ENCODE data around the gene TARS1. TPM values are rescaled to one million over a fixed set of nuclear protein-coding genes. Genes with fewer than 3 reads are reported as not detected.

Gene TARS1
- total and polyA plus RNA-seq, 4 donors: 71.5 to 97.5 (median 81.7) TPM

GRCh38 chr5:33501899-33502298, 61.1 kb downstream of the TARS1 start:
- ATAC-seq (ENCODE audit: insufficient read depth, low FRiP score) (no peak), DNase-seq (no peak)
- Histone ChIP-seq H3K27ac (ENCODE audit: low read depth in 1 of 2, low read length in 1 of 2) (no peak overlapping the region), H3K4me3 (no peak overlapping the region), H3K9me3 (ENCODE audit: control insufficient read depth in 4 of 4, insufficient read depth in 3 of 4, low read length in 3 of 4) (peaks cover 0 to 3% (median 0%) of the 10 kb centered on the region in 4 donors), H3K4me1 (ENCODE audit: control insufficient read depth in 5 of 5, insufficient read depth in 5 of 5, low read length in 5 of 5) (peaks cover 0 to 1% (median 0%) of the 10 kb centered on the region in 5 donors), H3K27me3 (ENCODE audit: control insufficient read depth in 3 of 3, insufficient read depth in 3 of 3, low read length in 2 of 3) (no peaks in the 10 kb centered on the region), H3K36me3 (ENCODE audit: control insufficient read depth in 4 of 4, insufficient read depth in 4 of 4, low read length in 4 of 4) (no peaks in the 10 kb centered on the region), H3K9ac (ENCODE audit: insufficient read depth in 1 of 2, low read length in 2 of 2) (no peak overlapping the region)
- WGBS, 2 donors: 92 to 98% methylated on average over 27 of the region's 27 CpGs
- no peak for TF ChIP-seq CTCF (IDR thresholded peaks at IDR 0.05; ENCODE audit: control extremely low read depth, extremely low read depth)

GRCh38 chr5:33504570-33504969, 63.8 kb downstream of the TARS1 start:
- H3K27ac ChIP-seq (ENCODE audit: low read depth in 1 of 2, low read length in 1 of 2): no peak overlapping the region
- H3K9me3 ChIP-seq (ENCODE audit: control insufficient read depth in 4 of 4, insufficient read depth in 3 of 4, low read length in 3 of 4): peaks cover 0 to 3% (median 0%) of the 10 kb centered on the region in 4 donors
- no peak overlapping the region for H3K9ac ChIP-seq (ENCODE audit: insufficient read depth in 1 of 2, low read length in 2 of 2)
- 83 to 88% methylated on average over 3 of the region's 3 CpGs for WGBS, 2 donors
- DNase-seq (no peak), ATAC-seq (ENCODE audit: insufficient read depth, low FRiP score) (no peak)
- no peaks in the 10 kb centered on the region for H3K27me3 ChIP-seq (ENCODE audit: control insufficient read depth in 3 of 3, insufficient read depth in 3 of 3, low read length in 2 of 3)
- no peak overlapping the region for H3K4me3 ChIP-seq
- no peaks in the 10 kb centered on the region for H3K36me3 ChIP-seq (ENCODE audit: control insufficient read depth in 4 of 4, insufficient read depth in 4 of 4, low read length in 4 of 4)
- peaks cover 0 to 1% (median 0%) of the 10 kb centered on the region in 5 donors for H3K4me1 ChIP-seq (ENCODE audit: control insufficient read depth in 5 of 5, insufficient read depth in 5 of 5, low read length in 5 of 5)
- no peak for TF ChIP-seq CTCF (IDR thresholded peaks at IDR 0.05; ENCODE audit: control extremely low read depth, extremely low read depth)

GRCh38 chr5:33507426-33507825, 66.7 kb downstream of the TARS1 start:
- H3K4me3 ChIP-seq: no peak overlapping the region
- H3K27me3 ChIP-seq (ENCODE audit: control insufficient read depth in 3 of 3, insufficient read depth in 3 of 3, low read length in 2 of 3): no peaks in the 10 kb centered on the region
- no peaks in the 10 kb centered on the region for H3K9me3 ChIP-seq (ENCODE audit: control insufficient read depth in 4 of 4, insufficient read depth in 3 of 4, low read length in 3 of 4)
- no peak overlapping the region for H3K27ac ChIP-seq (ENCODE audit: low read depth in 1 of 2, low read length in 1 of 2)
- no peak for ATAC-seq (ENCODE audit: insufficient read depth, low FRiP score)
- H3K4me1 ChIP-seq (ENCODE audit: control insufficient read depth in 5 of 5, insufficient read depth in 5 of 5, low read length in 5 of 5): no peaks in the 10 kb centered on the region
- no peak for DNase-seq
- no peaks in the 10 kb centered on the region for H3K36me3 ChIP-seq (ENCODE audit: control insufficient read depth in 4 of 4, insufficient read depth in 4 of 4, low read length in 4 of 4)
- 93 to 97% methylated on average over 4 of the region's 4 CpGs for WGBS, 2 donors
- no peak for TF ChIP-seq CTCF (IDR thresholded peaks at IDR 0.05; ENCODE audit: control extremely low read depth, extremely low read depth)
- H3K9ac ChIP-seq (ENCODE audit: insufficient read depth in 1 of 2, low read length in 2 of 2): no peak overlapping the region

GRCh38 chr5:33509036-33509435, 68.3 kb downstream of the TARS1 start:
- H3K4me3 ChIP-seq: no peak overlapping the region
- no peaks in the 10 kb centered on the region for H3K27me3 ChIP-seq (ENCODE audit: control insufficient read depth in 3 of 3, insufficient read depth in 3 of 3, low read length in 2 of 3)
- no peaks in the 10 kb centered on the region for H3K36me3 ChIP-seq (ENCODE audit: control insufficient read depth in 4 of 4, insufficient read depth in 4 of 4, low read length in 4 of 4)
- no peak overlapping the region for H3K9ac ChIP-seq (ENCODE audit: insufficient read depth in 1 of 2, low read length in 2 of 2)
- no peaks in the 10 kb centered on the region for H3K4me1 ChIP-seq (ENCODE audit: control insufficient read depth in 5 of 5, insufficient read depth in 5 of 5, low read length in 5 of 5)
- WGBS, 2 donors: 91 to 94% methylated on average over 3 of the region's 3 CpGs
- no peak for ATAC-seq (ENCODE audit: insufficient read depth, low FRiP score)
- no peak overlapping the region for H3K27ac ChIP-seq (ENCODE audit: low read depth in 1 of 2, low read length in 1 of 2)
- TF ChIP-seq CTCF (IDR thresholded peaks at IDR 0.05; ENCODE audit: control extremely low read depth, extremely low read depth): no peak
- peaks cover 0 to 3% (median 0%) of the 10 kb centered on the region in 4 donors for H3K9me3 ChIP-seq (ENCODE audit: control insufficient read depth in 4 of 4, insufficient read depth in 3 of 4, low read length in 3 of 4)
- no peak for DNase-seq
